Measurements from ENCODE around the gene ELAPOR2.

Gene ELAPOR2

GRCh38 chr7:87092568-87093091 is 33.2 kb upstream of the ELAPOR2 start:
- DNase-seq, result no peak
- Histone ChIP-seq H3K27me3 (replicated peaks; ENCODE audit: insufficient read depth, low read length) (no peaks in the 10 kb centered on the region), H3K4me1 (ENCODE audit: low read length) (no peaks in the 10 kb centered on the region), H3K4me3 (ENCODE audit: low read length) (no peak overlapping the region), H3K9me3 (replicated peaks; ENCODE audit: insufficient read depth, low read length) (no peaks in the 10 kb centered on the region), H3K9ac (ENCODE audit: low read length) (no peak overlapping the region), H4K20me1 (ENCODE audit: insufficient read depth, low read length) (no peaks in the 10 kb centered on the region), H2AFZ (ENCODE audit: low read length) (no peak overlapping the region), H3F3A (ENCODE audit: insufficient read depth, low read length) (no peaks in the 10 kb centered on the region), H3K9me2 (replicated peaks; ENCODE audit: insufficient read depth, low read length) (no peaks in the 10 kb centered on the region), H3K27ac (ENCODE audit: low read length) (no peak overlapping the region), H3K79me2 (ENCODE audit: low read length) (no peaks in the 10 kb centered on the region), H3K36me3 (replicated peaks; ENCODE audit: insufficient read depth, low read length) (no peaks in the 10 kb centered on the region), H3K4me2 (ENCODE audit: low read depth, low read length) (no peak overlapping the region)
- TF ChIP-seq CTCF (IDR thresholded peaks at IDR 0.05; ENCODE audit: low read length) (no peak), EZH2phosphoT487 (IDR thresholded peaks at IDR 0.05; ENCODE audit: low read length) (no peak), EZH2 (optimal IDR thresholded peaks at IDR 0.05; ENCODE audit: low read depth, low read length) (no peak)

GRCh38 chr7:87091487-87092066 is 32.1 kb upstream of the ELAPOR2 start:
- no peaks in the 10 kb centered on the region for H3K9me3 ChIP-seq (replicated peaks; ENCODE audit: insufficient read depth, low read length)
- no peaks in the 10 kb centered on the region for H3K27me3 ChIP-seq (replicated peaks; ENCODE audit: insufficient read depth, low read length)
- no peaks in the 10 kb centered on the region for H3K9me2 ChIP-seq (replicated peaks; ENCODE audit: insufficient read depth, low read length)
- H2AFZ ChIP-seq (ENCODE audit: low read length), result no peak overlapping the region
- H3K4me1 ChIP-seq (ENCODE audit: low read length), result no peaks in the 10 kb centered on the region
- H3K27ac ChIP-seq (ENCODE audit: low read length), result no peak overlapping the region
- no peaks in the 10 kb centered on the region for H4K20me1 ChIP-seq (ENCODE audit: insufficient read depth, low read length)
- H3K36me3 ChIP-seq (replicated peaks; ENCODE audit: insufficient read depth, low read length), result no peaks in the 10 kb centered on the region
- H3K4me3 ChIP-seq (ENCODE audit: low read length), result no peak overlapping the region
- H3K9ac ChIP-seq (ENCODE audit: low read length), result no peak overlapping the region
- H3K79me2 ChIP-seq (ENCODE audit: low read length), result no peaks in the 10 kb centered on the region
- TF ChIP-seq EZH2 (optimal IDR thresholded peaks at IDR 0.05; ENCODE audit: low read depth, low read length) (no peak), CTCF (IDR thresholded peaks at IDR 0.05; ENCODE audit: low read length) (no peak), EZH2phosphoT487 (IDR thresholded peaks at IDR 0.05; ENCODE audit: low read length) (no peak)
- no peaks in the 10 kb centered on the region for H3F3A ChIP-seq (ENCODE audit: insufficient read depth, low read length)
- DNase-seq, result no peak
- no peak overlapping the region for H3K4me2 ChIP-seq (ENCODE audit: low read depth, low read length)

- H3K9me3 ChIP-seq (replicated peaks; ENCODE audit: insufficient read depth, low read length), result no peaks in the 10 kb centered on the region
- no peak overlapping the region for H2AFZ ChIP-seq (ENCODE audit: low read length)
- H3K4me2 ChIP-seq (ENCODE audit: low read depth, low read length), result no peak overlapping the region
- DNase-seq, result no peak
- no peak overlapping the region for H3K9ac ChIP-seq (ENCODE audit: low read length)
- no peaks in the 10 kb centered on the region for H3K4me1 ChIP-seq (ENCODE audit: low read length)
- no peaks in the 10 kb centered on the region for H3K79me2 ChIP-seq (ENCODE audit: low read length)
- no peaks in the 10 kb centered on the region for H4K20me1 ChIP-seq (ENCODE audit: insufficient read depth, low read length)
- TF ChIP-seq EZH2 (optimal IDR thresholded peaks at IDR 0.05; ENCODE audit: low read depth, low read length) (no peak), CTCF (IDR thresholded peaks at IDR 0.05; ENCODE audit: low read length) (no peak), EZH2phosphoT487 (IDR thresholded peaks at IDR 0.05; ENCODE audit: low read length) (no peak)
- H3F3A ChIP-seq (ENCODE audit: insufficient read depth, low read length), result no peaks in the 10 kb centered on the region
- H3K36me3 ChIP-seq (replicated peaks; ENCODE audit: insufficient read depth, low read length), result no peaks in the 10 kb centered on the region
- H3K27ac ChIP-seq (ENCODE audit: low read length), result no peak overlapping the region
- H3K9me2 ChIP-seq (replicated peaks; ENCODE audit: insufficient read depth, low read length), result no peaks in the 10 kb centered on the region
- no peaks in the 10 kb centered on the region for H3K27me3 ChIP-seq (replicated peaks; ENCODE audit: insufficient read depth, low read length)
- H3K4me3 ChIP-seq (ENCODE audit: low read length), result no peak overlapping the region
Measured at GRCh38 chr7:87083865-87084519, 24.5 kb upstream of the ELAPOR2 start.
